ENCODE results near the gene XKR8. TPM values are rescaled to one million over a fixed set of nuclear protein-coding genes. Genes with fewer than 3 reads are reported as not detected.

Gene XKR8
- total RNA-seq: 1 to 10 TPM; 6.2 to 7.5 TPM

DNA sequence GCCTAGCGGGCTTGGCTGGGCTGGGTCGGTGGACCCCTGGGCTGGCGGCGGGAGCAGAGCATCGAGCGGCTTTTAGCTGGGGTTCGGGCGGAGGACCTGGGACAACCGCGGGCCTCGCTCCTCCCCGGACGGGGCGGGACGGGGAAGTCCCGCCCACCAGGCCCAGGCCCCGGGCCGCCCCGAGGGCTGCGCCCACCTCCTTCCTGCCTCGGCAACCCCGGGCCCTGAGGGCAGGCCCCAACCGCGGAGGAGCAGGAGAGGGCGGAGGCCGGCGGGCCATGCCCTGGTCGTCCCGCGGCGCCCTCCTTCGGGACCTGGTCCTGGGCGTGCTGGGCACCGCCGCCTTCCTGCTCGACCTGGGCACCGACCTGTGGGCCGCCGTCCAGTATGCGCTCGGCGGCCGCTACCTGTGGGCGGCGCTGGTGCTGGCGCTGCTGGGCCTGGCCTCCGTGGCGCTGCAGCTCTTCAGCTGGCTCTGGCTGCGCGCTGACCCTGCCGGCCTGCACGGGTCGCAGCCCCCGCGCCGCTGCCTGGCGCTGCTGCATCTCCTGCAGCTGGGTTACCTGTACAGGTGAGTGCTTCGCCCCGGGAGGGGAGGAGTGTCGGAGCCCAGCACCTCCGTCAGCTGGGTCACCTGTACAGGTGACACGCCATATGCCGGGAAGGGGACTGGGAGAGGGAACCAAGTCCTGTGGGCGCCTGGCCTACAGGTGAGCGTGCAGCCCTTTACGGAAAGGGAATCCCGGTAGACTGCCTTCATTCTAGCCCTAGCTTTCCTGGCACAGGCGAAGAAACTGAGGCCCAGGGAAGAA, at the start of gene XKR8:
TSS of gene XKR8 (plus strand) at position 182 of the 812 bp plus-strand sequence. CDS start at position 279, 97 bp downstream.
- POLR2A ChIA-PET: interaction anchor here (0.5 to 1.0 kb wide), 4 partner anchors 22 to 128 kb away, joined by 3 read pairs; partner anchors contain the start of gene EYA3
- CTCF ChIA-PET: interaction anchor here (0.6 to 2.4 kb wide), 3 partner anchors 19 to 61 kb away, joined by 3 to 10 read pairs (median 4); no protein-coding TSS in a partner anchor

GRCh38 chr1:27912429-27912828, 47.3 kb upstream of the XKR8 start:
- POLR2A ChIA-PET: interaction anchor here (0.6 to 1.3 kb wide), 2 partner anchors 139 to 178 kb away, joined by 3 read pairs; partner anchors contain the start of gene STX12
- CTCF ChIA-PET: interaction anchor here (0.6 to 0.8 kb wide), 2 partner anchors 69 to 645 kb away, joined by 3 to 4 read pairs; no protein-coding TSS in a partner anchor

DNA sequence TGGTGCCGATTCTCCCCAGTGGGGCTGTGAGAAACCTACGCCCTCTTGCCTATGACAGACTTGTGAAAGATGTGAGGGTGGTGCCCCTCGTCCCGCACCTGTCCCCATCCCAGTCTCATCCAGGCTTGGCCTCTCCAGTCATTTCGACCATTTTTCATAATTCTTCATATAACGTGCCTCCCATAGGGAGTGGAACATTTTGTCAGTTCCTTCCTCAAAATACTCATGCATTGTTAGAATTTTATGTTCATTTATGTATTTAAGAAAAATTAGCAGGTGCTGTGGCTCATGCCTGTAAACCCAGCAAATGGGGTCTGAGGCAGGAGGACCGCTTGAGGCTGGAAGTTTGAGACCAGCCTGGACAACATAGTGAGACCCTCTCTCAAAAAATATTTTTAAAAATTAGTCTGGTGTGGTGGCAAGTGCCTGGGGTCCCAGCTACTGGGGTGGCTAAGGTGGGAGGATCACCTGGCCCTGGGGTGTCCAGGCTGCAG, 44.6 kb upstream of the XKR8 start:
- POLR2A ChIA-PET: no interaction called here
- CTCF ChIA-PET: no interaction called here

DNA sequence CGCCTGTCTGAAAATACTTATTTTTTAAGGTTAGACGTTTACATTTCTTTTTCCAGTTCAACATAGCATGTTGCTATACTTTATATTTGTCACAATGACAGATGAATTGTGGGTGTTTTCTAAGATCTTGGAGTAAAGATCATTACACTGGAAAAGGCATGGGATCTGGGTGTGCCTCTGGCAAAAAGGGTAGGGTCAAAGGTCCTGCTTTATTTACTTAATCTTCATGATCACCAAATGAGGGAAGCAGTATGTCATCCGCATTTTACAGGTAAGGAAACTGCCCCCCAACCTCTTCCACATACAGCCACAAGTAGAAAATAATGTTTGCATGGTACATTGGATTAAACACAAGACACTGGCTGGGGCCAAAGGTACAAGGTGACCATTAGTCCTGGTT, 37.5 kb upstream of the XKR8 start:
- POLR2A ChIA-PET: no interaction called here
- CTCF ChIA-PET: no interaction called here

DNA sequence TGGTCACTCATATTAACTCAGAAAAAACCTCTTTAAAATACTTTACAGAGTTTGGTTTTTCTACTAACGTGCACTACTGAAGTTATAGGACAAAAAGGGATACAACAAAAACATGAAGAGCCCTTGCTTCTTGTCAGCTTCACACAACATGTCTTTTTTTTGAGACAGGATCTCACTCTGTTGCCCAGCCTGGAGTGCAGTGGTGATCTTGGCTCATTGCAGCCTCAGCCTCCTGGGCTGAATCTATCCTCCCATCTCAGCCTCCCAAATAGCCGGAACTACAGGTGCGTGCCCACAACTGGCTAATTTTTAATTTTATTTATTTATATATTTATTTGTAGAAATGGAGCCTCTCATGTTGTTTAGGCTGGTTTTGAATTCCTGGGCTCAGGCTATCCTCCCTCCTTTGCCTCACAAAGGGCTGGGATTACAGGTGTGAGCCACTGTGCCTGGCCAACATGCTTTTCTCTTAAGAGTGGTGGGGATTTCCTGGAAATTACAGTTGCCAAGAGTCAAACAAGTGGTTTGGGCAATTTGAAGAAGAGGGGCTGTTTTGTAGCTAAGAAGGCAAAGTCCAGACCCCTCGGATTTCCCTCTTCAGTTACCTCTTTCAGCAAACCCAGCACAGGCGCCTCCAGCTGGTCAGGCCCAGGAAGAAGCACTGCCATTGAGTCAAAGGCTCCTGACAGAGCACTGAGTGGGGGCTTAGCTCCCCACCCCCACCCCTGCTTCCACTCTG, 31.4 kb upstream of the XKR8 start:
- ChIA-PET CTCF (no interaction called here), POLR2A (no interaction called here)

- CTCF ChIA-PET: no interaction called here
- POLR2A ChIA-PET: no interaction called here
These were observed 28.6 kb upstream of the XKR8 start for GRCh38 chr1:27931184-27931583.

GRCh38 chr1:27931759-27932158, 28.0 kb upstream of the XKR8 start:
- ChIA-PET CTCF (no interaction called here), POLR2A (no interaction called here)

DNA sequence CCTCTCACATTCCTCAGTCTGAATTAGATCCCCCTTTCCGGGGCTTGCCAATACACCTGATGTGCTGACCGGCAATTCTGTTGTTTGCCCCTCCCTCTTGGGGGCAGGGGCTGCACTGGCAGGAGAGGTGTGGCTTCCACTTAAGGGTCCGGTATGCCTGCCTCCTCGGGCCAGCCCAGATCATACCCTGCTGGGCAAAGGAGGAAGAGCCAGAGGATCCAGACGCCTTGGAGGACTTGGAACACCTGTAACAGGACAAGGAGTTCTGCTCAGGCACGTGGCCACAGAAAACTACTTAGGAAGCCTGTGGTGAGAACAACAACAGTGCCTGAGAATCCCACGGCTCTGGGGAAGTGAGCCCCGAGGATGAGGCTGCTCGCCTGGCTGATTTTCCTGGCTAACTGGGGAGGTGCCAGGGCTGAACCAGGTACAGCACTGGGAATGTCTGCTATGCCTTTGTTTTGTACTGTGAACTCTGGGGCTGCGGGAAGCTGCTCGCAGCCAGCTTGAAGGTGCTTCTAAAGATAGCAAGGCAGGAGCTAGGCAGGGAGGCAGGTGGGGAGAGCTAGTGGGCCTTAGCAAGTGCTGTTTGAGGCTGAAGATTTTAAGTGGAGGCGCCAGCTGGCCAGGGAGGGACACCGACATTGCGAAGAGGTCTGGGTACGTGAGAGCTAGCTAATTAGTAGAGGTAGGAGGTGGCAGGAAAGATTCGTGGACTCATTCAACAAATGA, 24.8 kb upstream of the XKR8 start, which contains the start of gene SMPDL3B:
TSS of gene SMPDL3B (plus strand) at position 183 of the 732 bp plus-strand sequence. CDS start at position 367, 184 bp downstream.
- ChIA-PET POLR2A (no interaction called here), CTCF (interaction anchor here (1.3 to 1.7 kb wide), 2 partner anchors 77 to 157 kb away, joined by 4 to 9 read pairs; no protein-coding TSS in a partner anchor)

GRCh38 chr1:27935721-27936120, 24.1 kb upstream of the XKR8 start:
- CTCF ChIA-PET: interaction anchor here (1.3 kb wide), 1 partner anchor 78 kb away, joined by 4 read pairs; no protein-coding TSS in a partner anchor

GRCh38 chr1:27936370-27936769, 23.4 kb upstream of the XKR8 start:
- POLR2A ChIA-PET: no interaction called here
- CTCF ChIA-PET: no interaction called here

More at GRCh38 chr1:27935721-27936120, 24.1 kb upstream of the XKR8 start:
- POLR2A ChIA-PET: no interaction called here

DNA sequence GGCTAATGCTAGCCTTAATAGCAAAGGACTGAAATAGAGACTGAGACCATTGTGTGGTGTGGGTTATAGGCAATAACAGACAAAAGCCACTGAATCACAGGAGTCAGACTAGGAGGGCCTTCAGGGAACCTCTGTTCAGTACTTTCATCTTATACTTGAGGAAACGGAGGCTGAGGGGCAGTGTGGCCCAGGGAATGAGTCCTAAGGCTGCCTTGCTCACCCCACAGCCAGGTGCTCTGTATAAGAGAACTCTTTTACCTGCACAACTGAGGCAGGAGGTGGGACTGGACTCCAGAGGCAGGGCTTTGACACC, 22.3 kb upstream of the XKR8 start:
- ChIA-PET POLR2A (no interaction called here), CTCF (no interaction called here)

DNA sequence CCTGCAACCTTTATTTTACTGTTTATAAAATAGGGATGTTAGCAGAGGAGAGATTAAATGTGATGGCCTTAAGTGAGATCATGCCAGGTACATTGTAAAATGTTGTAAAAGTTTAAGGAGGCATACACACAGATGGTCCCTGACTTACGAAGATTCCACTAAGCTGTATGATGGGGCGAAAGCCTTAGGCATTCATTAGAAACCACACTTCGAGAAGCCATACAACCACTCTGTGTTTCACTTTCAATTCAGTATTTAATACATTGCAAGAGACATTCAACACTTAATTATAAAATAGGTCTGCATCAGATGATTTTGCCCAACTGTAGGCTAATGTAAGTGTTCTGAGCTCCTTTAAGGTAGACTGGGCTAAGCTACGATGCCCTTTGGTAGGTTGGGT, 21.3 kb upstream of the XKR8 start:
- CTCF ChIA-PET: interaction anchor here (1.1 to 1.2 kb wide), 2 partner anchors 10 to 81 kb away, joined by 3 to 4 read pairs; no protein-coding TSS in a partner anchor
- POLR2A ChIA-PET: interaction anchor here (0.7 kb wide), 1 partner anchor 21 kb away, joined by 3 read pairs; the partner anchor contains the start of gene XKR8

DNA sequence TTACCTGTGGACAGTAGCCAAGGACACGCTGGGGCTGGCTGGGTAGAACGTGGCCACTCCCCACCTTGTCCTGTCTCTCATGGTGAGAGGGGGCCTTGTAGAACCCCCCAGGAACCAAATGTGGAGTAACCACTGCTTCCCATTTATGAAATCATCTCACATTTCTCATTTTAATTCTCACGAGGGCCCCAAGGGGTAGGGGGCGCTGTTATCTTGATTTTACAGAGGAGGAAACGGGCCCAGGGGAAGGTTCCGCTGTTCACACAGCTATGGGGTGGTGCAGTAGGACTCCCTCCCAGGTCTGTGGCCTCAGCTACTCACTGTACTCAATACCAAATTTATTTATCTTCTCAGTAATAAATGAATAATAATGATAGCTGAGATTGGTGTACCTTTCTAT, 19.5 kb upstream of the XKR8 start:
- ChIA-PET POLR2A (no interaction called here), CTCF (interaction anchor here (0.6 to 1.6 kb wide), 7 partner anchors 15 to 106 kb away, joined by 3 to 10 read pairs (median 3); partner anchors contain the start of gene XKR8)

DNA sequence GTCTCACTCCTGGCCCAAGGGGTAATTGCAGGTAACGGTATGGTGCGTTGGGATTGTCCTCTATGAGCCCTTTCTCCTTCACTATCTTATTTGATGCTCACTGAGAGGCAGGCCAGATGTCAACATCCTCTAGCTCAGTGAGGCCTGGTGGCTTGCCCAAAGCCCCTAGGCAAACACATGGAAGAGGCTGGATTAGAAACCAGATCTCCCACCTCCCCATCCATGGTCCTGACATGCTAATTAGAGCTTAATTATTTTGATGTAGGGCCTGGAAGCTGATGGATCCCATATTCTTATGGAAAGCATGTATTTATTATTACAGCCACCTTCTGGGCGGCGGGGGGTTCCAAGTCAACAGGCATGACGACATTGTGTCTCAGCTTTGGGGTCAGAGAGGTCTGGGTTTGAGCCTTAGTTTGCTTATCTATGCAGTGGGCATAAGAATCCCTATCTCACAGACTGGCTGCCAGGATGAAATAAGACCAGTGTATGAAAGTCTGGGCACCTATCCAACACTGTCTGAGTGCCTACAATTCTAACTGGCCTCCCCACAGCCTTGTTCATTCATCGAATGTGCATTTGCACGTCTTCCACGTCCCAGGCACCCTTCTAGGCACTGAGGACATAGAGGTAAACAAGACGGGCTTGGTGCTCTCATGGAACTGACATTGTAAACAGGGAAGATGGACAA, 18.8 kb upstream of the XKR8 start:
- ChIA-PET CTCF (interaction anchor here (0.6 to 1.6 kb wide), 7 partner anchors 15 to 106 kb away, joined by 3 to 10 read pairs (median 3); partner anchors contain the start of gene XKR8), POLR2A (no interaction called here)

GRCh38 chr1:27941671-27942540, 17.9 kb upstream of the XKR8 start:
- ChIA-PET POLR2A (no interaction called here), CTCF (interaction anchor here (1.6 kb wide), 1 partner anchor 107 kb away, joined by 5 read pairs; no protein-coding TSS in a partner anchor)

- ChIA-PET CTCF (no interaction called here), POLR2A (interaction anchor here (0.6 kb wide), 1 partner anchor 101 kb away, joined by 3 read pairs; no protein-coding TSS in a partner anchor)
These were observed 14.8 kb upstream of the XKR8 start for GRCh38 chr1:27945020-27945419.

DNA sequence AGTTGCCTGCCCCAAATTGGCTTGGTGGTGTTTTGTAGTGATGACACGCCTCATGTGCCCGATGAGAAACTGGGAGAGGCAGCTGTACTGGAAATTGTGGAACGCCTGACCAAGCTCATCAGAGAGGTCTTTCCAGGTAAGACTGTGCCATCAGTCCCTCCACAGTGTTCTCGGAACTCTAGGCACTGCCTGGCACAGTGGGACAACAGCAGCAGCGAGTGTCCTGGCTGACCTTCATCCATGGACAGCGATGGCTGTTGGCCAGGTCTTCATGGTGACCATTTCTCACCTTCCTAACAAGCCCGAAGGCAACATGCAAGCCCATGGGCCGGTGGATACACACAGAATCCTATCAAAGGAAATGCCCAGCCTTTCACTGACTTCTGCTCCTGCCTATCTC, 10.7 kb upstream of the XKR8 start:
- ChIA-PET CTCF (interaction anchor here (1.2 kb wide), 1 partner anchor 10 kb away, joined by 3 read pairs; no protein-coding TSS in a partner anchor), POLR2A (no interaction called here)

- ChIA-PET CTCF (no interaction called here), POLR2A (interaction anchor here (0.5 to 0.6 kb wide), 2 partner anchors 11 to 377 kb away, joined by 3 to 5 read pairs; partner anchors contain the start of gene MED18)
These were observed 8.4 kb upstream of the XKR8 start for GRCh38 chr1:27951396-27951795.
